ENCODE data around the gene TTC38.

Gene TTC38

DNA sequence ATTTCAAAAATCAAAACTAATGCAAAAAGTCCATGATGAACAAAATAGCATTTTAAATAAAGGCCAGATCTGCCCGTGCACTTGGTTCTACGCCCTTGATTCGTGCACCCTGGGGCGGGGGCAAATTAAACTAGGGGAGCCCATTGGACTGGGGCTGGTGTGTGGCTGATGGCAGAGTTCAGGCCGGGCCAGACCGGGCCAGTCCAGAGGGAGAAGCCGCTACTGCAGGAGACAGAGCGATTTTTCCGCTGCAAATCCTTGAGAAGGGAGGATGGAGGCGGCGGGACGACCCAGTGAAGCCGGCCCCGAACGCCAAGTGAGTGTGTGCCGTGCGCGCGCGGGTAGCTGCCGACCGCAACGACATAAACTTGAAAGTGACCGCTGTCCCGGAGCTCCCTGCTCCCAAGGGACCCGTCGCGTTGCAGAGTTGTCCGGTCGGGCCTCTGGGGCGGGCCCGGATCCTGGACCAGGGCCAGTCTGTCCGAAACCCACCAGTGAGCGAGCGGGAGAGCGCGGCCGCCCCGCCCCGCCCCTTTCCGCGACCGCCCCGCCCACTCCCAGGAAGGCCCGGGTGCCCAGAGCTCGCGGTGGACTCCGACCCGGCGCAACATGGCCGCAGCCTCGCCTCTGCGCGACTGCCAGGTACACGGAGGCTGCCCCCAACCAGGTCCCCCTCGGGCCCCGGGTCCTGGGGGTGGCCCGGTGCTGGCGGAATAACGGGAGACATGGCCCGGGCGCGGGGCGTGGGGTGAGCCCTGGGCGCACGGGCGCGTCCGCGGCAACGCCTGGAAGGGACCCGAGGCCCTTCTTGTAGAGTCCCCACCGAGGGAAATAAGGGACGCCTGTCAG, at the start of gene TTC38:
TSS of gene TTC38 (plus strand) at position 578 of the 849 bp plus-strand sequence. CDS start at position 610, 32 bp downstream.
- DNase-seq (ENCODE audit: low read depth), result peak; percentile 29

DNA sequence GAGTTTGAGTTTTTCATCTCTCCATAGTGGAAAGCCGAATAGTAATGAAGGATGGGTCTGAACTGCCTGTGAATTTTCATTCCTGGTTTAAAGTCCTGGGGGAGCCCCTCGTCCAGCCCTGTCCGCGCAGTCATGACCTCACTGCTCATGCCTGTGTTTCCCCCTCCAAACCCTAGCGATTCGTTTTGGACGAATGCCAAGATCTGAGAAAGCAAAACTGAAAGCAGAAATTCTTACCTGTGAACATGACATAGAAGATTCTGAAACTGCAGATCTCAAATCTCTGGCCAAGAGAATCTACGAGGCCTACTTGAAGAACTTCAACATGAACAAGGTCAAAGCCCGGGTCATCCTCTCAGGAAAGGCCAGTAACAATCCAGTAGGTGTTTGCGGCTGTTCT, 48.2 kb upstream of the TTC38 start:
- no peak for DNase-seq (ENCODE audit: low read depth)

DNA sequence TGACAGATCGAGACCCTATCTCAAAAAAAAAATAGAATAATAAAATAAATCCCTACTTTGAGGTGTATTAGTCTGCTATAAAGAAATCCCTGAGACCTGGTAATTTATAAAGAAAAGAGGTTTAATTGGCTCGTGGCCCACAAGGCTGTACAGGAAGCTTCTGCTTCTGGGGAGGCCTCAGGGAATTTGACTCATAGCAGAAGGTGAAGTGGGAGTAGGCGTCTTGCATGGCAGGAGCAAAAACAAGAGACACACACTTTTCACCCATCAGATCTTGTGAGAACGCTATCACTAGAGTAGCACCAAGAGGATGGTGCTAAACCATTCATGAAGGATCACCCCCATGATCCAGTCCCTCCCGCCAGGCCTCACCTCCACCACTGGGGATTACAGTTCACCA, 46.9 kb upstream of the TTC38 start:
- no peak for DNase-seq (ENCODE audit: low read depth)

DNA sequence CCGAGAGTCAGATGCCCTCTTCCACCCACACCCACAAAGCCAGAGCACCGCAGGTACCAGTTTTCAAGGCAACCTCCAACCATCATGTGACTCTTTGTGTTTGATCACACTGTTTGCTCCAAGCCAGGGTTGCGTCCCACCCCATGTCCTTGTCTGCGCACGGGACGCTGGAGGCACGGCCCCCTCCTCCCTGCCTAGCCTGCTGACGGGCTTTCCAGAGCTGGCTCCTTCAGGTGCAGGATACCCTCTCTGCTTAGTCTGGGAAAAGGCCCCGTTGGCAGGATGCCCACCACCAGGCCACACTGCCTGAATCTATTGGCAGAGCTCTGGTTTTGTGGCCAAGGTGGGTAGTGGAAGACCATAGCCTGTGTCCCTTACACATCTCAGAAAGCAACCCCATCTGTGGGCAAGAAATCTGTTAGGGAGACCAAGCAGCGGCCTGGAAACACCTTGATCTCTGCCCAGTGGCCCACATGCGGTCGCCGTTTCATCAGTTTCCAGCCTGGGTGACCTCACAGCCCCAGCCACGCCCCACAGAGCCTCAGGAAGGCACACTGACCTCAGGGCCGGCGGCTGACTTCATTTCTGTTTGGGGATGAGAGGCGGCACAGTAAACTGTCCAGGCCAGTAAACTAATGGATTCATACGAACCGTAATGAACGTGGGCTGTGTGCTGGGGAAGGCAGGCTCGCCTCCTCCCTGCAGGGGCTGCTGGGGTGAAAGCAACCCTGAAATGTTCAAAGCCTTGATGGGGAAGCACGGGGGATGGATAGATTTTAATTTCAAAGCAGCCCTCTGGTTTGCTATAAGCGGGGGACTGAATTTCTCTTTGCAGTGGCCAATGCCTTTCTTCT, 43.5 kb upstream of the TTC38 start:
- no peak for DNase-seq (ENCODE audit: low read depth)

DNA sequence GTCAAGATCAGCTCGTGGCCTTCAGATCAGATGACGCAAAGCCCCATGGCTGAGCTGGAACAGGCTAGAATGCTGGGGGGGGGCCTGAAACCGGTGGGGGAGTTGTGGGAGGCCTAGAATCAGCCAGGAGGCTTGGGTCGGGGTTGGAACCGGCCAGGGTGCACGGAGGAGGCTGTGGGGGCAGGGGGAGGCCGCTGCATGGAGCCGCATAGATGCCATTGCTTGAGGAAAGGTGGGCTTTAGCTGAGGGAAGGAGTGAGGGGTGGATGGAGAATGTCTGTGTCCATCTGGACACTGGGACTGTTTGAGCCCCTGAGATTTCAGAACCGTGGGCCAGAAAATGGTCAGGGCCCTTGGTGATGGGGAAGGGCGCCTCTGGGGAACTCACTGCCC, 42.9 kb upstream of the TTC38 start:
- no peak for DNase-seq (ENCODE audit: low read depth)

DNA sequence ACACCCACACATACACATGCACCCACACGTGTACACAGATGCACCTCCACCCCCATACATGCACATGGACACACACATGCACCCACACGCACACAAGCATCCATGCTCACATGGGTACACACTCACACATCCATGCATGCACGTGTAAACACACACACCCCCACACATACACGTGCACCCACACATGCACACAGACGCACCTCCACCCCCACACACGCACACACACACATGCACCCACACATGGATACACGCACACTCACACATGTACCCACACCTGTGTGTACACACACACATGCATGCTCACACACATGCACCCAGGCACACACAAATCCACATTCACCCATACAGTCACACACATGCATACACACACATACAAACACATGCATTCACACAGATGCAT, 42.2 kb upstream of the TTC38 start:
- DNase-seq (ENCODE audit: low read depth), result no peak

DNA sequence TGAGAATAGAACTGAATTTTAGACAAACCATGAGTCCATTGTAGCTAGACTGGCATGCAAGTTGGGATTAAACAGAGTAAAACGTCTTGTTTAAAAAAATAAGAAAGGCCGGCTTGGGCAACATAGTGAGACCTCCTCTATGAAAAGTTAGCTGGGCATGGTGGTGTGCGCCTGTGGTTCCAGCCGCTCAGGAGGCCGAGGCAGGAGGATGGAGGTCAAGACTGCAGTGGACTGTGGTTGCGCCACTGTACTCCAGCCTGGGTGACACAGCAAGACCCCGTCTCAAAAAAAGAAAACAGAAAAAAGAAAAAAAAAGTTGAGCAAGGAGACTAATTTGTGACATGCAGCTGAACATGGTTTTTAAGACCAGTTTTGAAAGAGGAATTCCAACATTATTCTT, 41.2 kb upstream of the TTC38 start:
- no peak for DNase-seq (ENCODE audit: low read depth)

DNA sequence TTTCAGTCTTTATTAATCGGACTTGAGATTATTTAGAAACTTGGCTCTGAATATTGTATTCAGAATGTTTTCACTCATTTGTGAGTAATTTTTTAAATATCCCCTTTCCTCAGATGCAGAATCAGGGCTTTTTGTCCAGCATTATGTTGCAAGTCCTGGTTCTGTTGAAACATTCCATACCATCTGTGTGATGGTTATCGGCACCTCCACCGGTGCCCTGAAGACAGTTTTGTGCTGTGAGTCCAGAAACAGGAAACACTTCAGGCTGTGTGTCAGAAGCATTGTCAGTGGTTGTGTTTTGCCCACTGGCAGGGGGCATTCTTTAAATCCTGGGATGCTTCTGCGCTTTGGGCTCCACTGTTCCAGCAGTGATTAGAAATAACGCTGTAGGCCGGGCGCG, 38.1 kb upstream of the TTC38 start:
- no peak for DNase-seq (ENCODE audit: low read depth)

DNA sequence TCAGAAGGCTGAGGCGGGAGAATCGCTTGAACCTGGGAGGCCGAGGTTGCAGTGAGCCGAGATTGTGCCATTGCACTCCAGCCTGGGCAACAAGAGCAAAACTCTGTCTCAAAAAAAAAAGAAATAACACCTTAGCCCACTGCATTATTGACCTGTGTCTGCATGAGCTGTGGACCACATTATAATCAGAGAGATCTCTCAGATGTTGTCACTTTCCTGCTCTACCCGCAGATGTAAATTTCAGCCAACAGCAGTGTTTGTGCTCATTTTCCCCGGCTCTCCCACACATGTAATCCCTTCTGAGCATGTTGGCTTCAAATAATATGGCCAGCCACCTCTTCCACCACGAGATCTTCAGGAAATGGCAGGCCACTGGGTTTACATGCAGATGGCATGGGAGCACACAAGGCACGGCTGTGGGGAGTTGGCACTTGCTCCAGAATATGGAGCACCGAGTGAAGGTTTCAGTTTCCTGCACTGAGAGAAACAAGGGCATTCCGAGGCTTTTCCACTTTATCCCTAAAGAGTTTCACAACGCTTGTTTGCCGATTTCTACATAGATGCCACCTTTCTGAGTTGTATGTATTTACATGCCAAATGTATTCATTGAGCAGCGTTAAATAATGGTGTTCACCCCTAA, 37.4 kb upstream of the TTC38 start:
- no peak for DNase-seq (ENCODE audit: low read depth)

DNA sequence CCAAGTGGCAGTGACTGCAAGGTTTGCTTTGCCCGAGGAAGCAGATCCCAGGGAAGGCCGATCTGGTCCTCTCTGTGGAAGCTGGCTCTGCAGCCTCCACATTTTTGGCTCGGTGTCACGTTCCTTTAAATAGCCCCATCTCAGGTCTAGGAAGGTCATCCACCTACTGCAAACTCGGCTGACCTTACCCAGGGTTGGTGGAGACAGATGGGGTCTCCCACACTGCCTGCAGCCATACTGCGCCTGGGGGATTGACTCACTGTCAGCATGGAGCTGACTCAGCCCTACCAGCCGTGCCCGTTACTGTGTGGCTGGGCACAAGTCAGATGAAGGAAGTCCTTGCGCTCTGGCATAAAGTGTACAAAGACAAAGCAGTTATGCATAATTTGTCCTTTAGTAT, 34.6 kb upstream of the TTC38 start:
- DNase-seq (ENCODE audit: low read depth), result no peak

DNA sequence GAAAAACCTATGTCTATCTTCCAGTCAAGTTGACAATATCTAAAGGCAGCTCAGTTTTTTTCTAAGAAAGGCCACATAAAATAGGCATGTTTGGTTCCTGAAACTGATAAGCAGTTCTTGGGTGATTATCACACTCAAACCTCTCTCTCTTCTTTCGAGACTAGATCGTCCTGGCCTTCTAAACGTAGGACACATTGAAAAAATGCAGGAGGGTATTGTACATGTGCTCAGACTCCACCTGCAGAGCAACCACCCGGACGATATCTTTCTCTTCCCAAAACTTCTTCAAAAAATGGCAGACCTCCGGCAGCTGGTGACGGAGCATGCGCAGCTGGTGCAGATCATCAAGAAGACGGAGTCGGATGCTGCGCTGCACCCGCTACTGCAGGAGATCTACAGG, 32.8 kb upstream of the TTC38 start:
- DNase-seq (ENCODE audit: low read depth), result no peak

DNA sequence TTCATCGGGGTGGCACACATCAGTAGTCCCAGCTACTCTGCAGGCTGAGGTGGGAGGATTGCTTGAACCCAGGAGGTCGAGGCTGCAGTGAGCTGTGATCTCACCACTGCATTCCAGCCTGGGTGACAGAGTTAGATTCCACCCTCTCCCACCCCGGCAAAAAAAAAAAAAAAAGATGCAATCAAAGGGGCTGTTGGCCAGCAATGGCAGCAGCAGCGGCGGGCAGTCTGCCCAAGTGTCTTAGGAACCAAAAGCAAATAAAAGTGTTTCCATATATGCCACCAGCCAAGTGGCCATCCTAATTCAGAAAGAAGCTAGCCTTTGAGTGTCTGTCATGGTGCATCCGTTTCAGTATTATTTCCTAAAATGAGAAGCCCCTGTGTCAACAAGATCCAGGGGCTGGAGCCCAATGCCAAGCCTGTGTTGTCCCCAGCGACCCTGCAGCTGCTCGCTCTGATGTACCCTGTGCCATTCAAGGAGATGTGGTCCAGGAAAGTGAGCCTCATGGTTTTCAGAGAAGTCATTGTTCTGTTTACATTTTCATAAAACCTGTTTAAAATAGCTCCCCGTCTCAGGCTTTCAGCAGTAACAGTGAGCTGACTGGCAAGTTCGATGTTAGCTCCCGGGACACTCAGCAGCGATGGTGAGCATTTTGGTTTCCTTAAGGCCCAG, 30.2 kb upstream of the TTC38 start:
- no peak for DNase-seq (ENCODE audit: low read depth)

DNA sequence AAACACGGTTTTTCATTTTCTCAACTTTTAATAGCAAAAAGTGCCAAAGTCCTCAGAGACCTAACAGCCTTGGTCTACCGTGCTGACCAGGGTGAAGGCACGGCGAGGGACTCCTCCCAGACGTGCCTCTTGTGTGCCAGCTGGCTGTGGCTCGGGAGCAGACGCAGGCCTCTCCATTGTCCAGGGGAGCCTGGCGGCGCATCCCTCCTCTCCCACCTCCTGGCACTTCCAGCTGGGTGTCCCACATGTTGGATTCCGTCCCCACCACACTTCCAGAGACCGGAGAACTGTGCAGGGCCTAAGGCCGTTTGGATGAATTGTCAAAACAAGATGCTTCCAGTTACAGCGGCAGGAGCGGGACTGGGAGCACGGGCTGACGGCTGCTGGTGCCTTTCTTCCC, 29.3 kb upstream of the TTC38 start:
- DNase-seq (ENCODE audit: low read depth), result no peak

DNA sequence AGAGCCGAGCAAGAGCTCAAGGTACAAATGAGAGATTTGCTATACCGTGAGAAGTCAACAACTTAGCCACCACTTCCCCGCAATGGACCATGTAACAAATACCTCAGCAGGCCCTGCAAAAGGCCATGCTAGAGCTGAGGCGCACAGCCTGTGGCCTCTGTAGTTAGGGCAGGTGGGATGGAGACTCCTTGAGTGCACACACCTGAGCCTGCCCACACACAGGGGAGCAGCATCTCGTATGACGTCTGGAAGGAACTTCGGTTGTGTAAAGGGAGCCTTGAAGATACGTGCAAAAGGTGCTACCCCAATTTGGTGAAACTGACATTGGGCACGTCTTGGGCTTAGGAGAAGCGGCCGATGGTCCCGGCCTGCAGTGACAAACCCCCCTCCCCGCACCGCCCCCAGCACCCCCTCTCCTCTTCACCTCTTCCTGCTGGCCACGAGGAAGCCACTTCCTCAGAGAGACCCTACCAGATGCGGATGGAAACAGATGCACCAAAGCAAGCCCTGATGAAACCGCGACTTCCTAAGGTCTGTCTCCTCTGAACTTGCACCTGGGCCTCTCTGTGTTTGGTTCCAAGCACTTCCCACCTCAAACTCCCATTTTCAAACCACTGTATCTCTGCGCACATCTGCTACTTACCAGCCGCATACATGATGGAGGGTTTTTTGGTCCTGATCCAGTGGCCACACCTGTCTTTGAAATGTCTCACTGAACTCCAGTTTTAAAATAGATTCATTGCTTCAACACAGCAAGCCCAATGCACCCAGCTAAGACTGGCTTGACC, 28.4 kb upstream of the TTC38 start:
- no peak for DNase-seq (ENCODE audit: low read depth)

DNA sequence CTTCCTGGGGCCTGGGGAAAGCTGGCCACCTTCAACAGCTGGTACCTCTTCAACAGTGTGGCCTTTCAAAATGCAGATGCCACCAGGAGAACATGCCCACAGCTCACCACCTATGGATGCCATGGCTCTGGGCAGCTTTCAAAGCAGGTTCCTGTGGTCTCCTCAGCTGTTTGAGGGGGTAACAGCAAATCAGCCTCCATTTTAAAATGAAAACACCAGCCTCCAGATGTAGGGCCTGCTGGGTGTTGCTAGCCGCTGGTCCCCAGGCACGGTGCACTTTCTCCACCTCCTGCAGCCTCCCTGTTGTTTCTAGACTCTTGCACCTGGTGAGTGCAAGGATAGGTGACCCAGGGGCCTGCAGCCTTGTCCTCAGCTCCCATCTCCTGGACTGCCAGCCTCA, 27.7 kb upstream of the TTC38 start:
- DNase-seq (ENCODE audit: low read depth), result no peak

DNA sequence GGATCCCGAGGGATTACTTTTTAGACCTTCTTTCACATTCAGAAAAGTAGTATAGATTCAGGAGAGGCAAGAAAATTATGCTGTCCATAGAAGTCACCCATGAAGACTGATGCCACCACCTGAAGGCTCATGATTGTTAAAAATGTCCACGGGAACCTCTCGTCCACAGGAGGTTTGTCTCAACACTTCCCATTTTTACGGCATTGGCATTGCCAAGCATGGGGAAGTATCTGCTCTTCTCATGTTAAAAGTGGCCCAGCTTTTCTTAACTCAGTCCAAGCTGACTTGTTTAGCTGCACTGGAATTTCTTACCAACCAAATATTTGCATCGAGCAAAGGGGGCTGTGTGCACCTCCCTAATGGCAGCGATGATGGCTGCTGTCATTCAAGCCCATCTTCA, 27.3 kb upstream of the TTC38 start:
- DNase-seq (ENCODE audit: low read depth), result no peak

DNA sequence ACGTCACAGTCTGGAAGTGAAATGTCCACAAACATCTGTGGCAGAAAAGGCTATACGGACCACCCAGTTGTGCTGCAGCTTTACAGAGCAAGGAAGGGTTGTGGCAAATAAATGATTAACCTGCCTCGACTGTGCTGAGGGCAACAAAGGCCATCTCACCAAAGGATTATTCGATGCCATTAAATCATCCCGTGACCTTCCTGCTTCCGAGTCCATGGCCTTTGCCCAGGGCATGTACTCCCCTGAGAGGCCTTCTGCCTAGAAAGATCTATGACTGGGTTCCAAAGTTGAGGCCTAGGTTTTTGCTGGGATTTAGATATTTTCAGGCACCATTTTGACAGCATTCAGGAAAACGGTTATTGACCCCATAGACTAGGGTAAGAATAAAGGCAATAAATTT, 26.9 kb upstream of the TTC38 start:
- no peak for DNase-seq (ENCODE audit: low read depth)

DNA sequence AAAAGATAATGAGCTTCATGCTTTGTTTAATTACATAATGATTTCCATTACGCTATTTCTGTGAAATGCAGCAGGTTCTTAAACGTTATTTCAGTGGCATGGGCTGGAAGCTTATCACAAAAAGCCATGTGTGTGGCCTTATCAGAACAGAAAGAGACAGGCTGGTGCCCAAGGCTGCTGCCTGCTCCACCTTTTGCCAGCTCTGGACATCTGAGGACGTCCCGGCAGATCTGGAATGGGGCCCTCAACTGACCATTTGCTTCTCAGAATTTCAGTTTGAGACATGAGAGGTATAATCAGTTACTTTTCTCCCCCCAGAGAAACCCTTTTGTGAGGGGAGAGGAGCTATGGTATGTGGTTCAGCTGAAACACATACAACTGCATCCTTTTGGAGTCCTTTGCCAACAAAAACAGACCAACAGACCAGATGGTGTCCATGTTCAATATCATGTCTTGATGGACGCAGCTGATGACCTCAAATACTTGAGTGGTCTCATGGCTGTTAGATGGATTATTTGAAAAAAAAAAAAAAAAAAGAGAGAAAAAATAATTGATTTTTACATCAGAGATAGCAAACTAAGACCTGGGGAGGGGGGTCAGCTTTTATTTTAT, 26.3 kb upstream of the TTC38 start:
- DNase-seq (ENCODE audit: low read depth), result no peak

DNA sequence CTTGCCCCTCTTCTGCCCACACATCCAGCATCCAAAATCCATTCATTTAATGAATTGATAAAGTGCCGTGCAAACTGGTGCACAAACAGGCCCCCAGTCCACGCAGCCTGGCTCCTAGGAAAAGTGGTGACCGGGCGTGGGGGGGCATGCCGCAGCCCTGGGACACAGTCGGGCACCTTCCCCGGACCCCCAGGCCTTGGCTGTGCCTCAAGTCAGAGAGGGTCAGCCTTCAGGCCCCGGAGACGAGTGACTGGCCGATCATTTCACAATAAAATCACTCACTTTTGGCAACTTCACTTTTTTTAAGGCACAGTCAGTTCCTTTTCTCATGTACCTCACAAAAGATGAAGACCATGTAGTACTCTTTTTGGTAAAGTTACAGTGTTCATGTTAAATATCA, 25.7 kb upstream of the TTC38 start:
- DNase-seq (ENCODE audit: low read depth), result no peak

DNA sequence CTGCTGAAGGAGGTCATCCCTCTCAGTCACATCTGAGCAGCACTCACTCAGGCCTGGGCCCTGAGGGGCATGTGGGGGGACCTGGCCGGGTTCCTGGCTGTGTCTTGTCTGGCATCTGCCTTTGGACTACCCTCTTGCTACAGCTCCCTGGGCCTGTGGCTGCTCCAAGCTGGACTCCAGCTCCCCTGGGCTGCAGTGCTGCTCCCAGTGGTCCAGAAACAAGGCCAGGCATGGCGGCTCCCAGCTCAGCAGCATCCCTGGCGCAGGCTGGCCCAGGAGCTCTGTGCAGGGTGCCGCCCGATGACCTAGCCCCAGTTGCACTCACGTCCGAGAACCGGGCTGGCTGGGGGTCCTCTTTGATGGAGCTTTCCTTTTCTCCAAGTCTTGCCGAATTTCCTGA, 23.0 kb upstream of the TTC38 start:
- no peak for DNase-seq (ENCODE audit: low read depth)

DNA sequence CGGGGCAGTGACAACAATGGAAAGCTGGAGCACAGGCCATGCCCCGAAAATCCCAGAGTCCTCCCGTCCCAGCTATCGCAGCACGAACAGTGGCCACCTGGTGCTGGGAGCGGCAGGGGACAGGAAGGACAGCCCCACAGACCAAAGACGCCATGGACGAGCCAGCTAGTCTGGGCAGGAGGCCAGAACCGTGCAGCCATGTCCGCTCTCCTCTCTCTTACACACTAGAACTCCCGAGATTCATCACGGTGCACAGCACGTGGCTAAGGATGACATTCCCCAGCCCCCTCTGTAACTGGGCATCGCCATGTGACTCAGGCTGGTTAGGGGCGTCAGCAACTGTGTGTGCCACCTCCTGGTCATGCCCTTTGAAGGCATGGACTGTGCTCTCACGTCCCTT, 22.3 kb upstream of the TTC38 start:
- no peak for DNase-seq (ENCODE audit: low read depth)
